ENCODE measurements around the gene RPAP3.
"Not testable (repeated sequence)": the region's sequence is repeated elsewhere in the genome, so short reads cannot be mapped to it uniquely, and the experiment has no call there.

Gene RPAP3

GRCh38 chr12:47667935-47668334 is 37.9 kb downstream of the RPAP3 start:
- DNase-seq (ENCODE audit: low read depth) = not testable (repeated sequence)

GRCh38 chr12:47652521-47653234 is 53.2 kb downstream of the RPAP3 start:
- DNase-seq (ENCODE audit: low read depth) = no peak

GRCh38 chr12:47651368-47652254 is 54.2 kb downstream of the RPAP3 start:
- DNase-seq (ENCODE audit: low read depth) = peak; percentile 2

- DNase-seq (ENCODE audit: low read depth) = no peak
Measured at GRCh38 chr12:47650469-47650868, 55.4 kb downstream of the RPAP3 start.

- no peak for DNase-seq (ENCODE audit: low read depth)
Measured at GRCh38 chr12:47649381-47649780, 56.4 kb downstream of the RPAP3 start.

GRCh38 chr12:47648056-47648579 is 57.7 kb downstream of the RPAP3 start:
- DNase-seq (ENCODE audit: low read depth) = no peak

GRCh38 chr12:47642310-47642709 is 63.5 kb downstream of the RPAP3 start:
- DNase-seq (ENCODE audit: low read depth) = not testable (repeated sequence)

- DNase-seq (ENCODE audit: low read depth) = peak; percentile 7
Measured at GRCh38 chr12:47636908-47637780, 68.7 kb downstream of the RPAP3 start.

GRCh38 chr12:47635770-47636169 is 70.1 kb downstream of the RPAP3 start:
- not testable (repeated sequence) for DNase-seq (ENCODE audit: low read depth)

- no peak for DNase-seq (ENCODE audit: low read depth)
Measured at GRCh38 chr12:47634127-47634526, 71.7 kb downstream of the RPAP3 start.

GRCh38 chr12:47621960-47622359 is 83.9 kb downstream of the RPAP3 start:
- no peak for DNase-seq (ENCODE audit: low read depth)

- no peak for DNase-seq (ENCODE audit: low read depth)
Measured at GRCh38 chr12:47617476-47617875, 88.4 kb downstream of the RPAP3 start.

GRCh38 chr12:47616440-47616839 is 89.4 kb downstream of the RPAP3 start:
- DNase-seq (ENCODE audit: low read depth) = no peak

GRCh38 chr12:47615711-47616110 is 90.1 kb downstream of the RPAP3 start:
- DNase-seq (ENCODE audit: low read depth) = no peak

- DNase-seq (ENCODE audit: low read depth) = no peak
Measured at GRCh38 chr12:47614521-47614920, 91.3 kb downstream of the RPAP3 start.

GRCh38 chr12:47612953-47613352 is 92.9 kb downstream of the RPAP3 start:
- DNase-seq (ENCODE audit: low read depth) = no peak

- no peak for DNase-seq (ENCODE audit: low read depth)
Measured at GRCh38 chr12:47611906-47612305, 93.9 kb downstream of the RPAP3 start.
